ENCODE results near the gene LRBA. TPM values are rescaled to one million over a fixed set of nuclear protein-coding genes. Genes with fewer than 3 reads are reported as not detected.

The LRBA gene
- total and polyA plus RNA-seq, 2 donors (not counting 1 experiment from before 2014, with no cell fraction given) = 16.4 to 36.7 TPM

GRCh38 chr4:150355858-150356455 lies 659.1 kb downstream of the LRBA start:
- Histone ChIP-seq H3K4me1 (ENCODE audit: control insufficient read depth, extremely low read depth, insufficient read depth, low read length) (no peaks in the 10 kb centered on the region), H4K20me1 (ENCODE audit: control insufficient read depth, extremely low read depth, insufficient read depth, low read length) (no peaks in the 10 kb centered on the region), H3K9ac (ENCODE audit: insufficient read depth, low read length) (no peak overlapping the region), H3K36me3 (ENCODE audit: control insufficient read depth, insufficient read depth, low read length) (no peaks in the 10 kb centered on the region), H3K27ac (ENCODE audit: insufficient read depth, low read length) (no peak overlapping the region), H3K79me2 (ENCODE audit: control insufficient read depth, insufficient read depth, low read length) (no peaks in the 10 kb centered on the region), H3K9me3 (ENCODE audit: control insufficient read depth, insufficient read depth, low read depth, low read length) (no peaks in the 10 kb centered on the region), H2AFZ (ENCODE audit: low read length) (no peak overlapping the region), H3K4me2 (ENCODE audit: extremely low read depth, insufficient read depth, low read length) (no peak overlapping the region), H3K27me3 (ENCODE audit: control insufficient read depth, insufficient read depth, low read length) (no peaks in the 10 kb centered on the region), H3K4me3 (replicated peaks in 1 of 4; ENCODE audit: control extremely low read depth in 1 of 4, insufficient read depth in 1 of 4, low read depth in 3 of 4, low read length in 4 of 4) (no peak overlapping the region)
- no peak for DNase-seq (ENCODE audit: low read depth in 2 of 2)
- TF ChIP-seq CTCF (conservative IDR thresholded peaks at IDR 0.05 in 1 of 2, IDR thresholded peaks at IDR 0.05 in 1 of 2; ENCODE audit: low read depth in 1 of 2, low read length in 2 of 2) = no peak
- no peak for TF ChIP-seq EZH2 (IDR thresholded peaks at IDR 0.05; ENCODE audit: low read length, missing control alignments)

- no peak for TF ChIP-seq EZH2 (IDR thresholded peaks at IDR 0.05; ENCODE audit: low read length, missing control alignments)
- TF ChIP-seq CTCF (conservative IDR thresholded peaks at IDR 0.05 in 1 of 2, IDR thresholded peaks at IDR 0.05 in 1 of 2; ENCODE audit: low read depth in 1 of 2, low read length in 2 of 2) = no peak
- Histone ChIP-seq H3K27me3 (ENCODE audit: control insufficient read depth, insufficient read depth, low read length) (no peaks in the 10 kb centered on the region), H3K36me3 (ENCODE audit: control insufficient read depth, insufficient read depth, low read length) (no peaks in the 10 kb centered on the region), H3K9ac (ENCODE audit: insufficient read depth, low read length) (no peak overlapping the region), H3K4me2 (ENCODE audit: extremely low read depth, insufficient read depth, low read length) (no peak overlapping the region), H4K20me1 (ENCODE audit: control insufficient read depth, extremely low read depth, insufficient read depth, low read length) (no peaks in the 10 kb centered on the region), H3K79me2 (ENCODE audit: control insufficient read depth, insufficient read depth, low read length) (no peaks in the 10 kb centered on the region), H3K27ac (ENCODE audit: insufficient read depth, low read length) (no peak overlapping the region), H3K4me1 (ENCODE audit: control insufficient read depth, extremely low read depth, insufficient read depth, low read length) (no peaks in the 10 kb centered on the region), H2AFZ (ENCODE audit: low read length) (no peak overlapping the region), H3K4me3 (replicated peaks in 1 of 4; ENCODE audit: control extremely low read depth in 1 of 4, insufficient read depth in 1 of 4, low read depth in 3 of 4, low read length in 4 of 4) (no peak overlapping the region), H3K9me3 (ENCODE audit: control insufficient read depth, insufficient read depth, low read depth, low read length) (no peaks in the 10 kb centered on the region)
- no peak for DNase-seq (ENCODE audit: low read depth in 2 of 2)
Observed at GRCh38 chr4:150355418-150355817, 659.7 kb downstream of the LRBA start.

- Histone ChIP-seq H3K36me3 (ENCODE audit: control insufficient read depth, insufficient read depth, low read length) (no peaks in the 10 kb centered on the region), H3K79me2 (ENCODE audit: control insufficient read depth, insufficient read depth, low read length) (no peaks in the 10 kb centered on the region), H3K27ac (ENCODE audit: insufficient read depth, low read length) (no peak overlapping the region), H3K4me2 (ENCODE audit: extremely low read depth, insufficient read depth, low read length) (no peak overlapping the region), H3K9me3 (ENCODE audit: control insufficient read depth, insufficient read depth, low read depth, low read length) (no peaks in the 10 kb centered on the region), H3K4me3 (replicated peaks in 1 of 4; ENCODE audit: control extremely low read depth in 1 of 4, insufficient read depth in 1 of 4, low read depth in 3 of 4, low read length in 4 of 4) (no peak overlapping the region), H3K27me3 (ENCODE audit: control insufficient read depth, insufficient read depth, low read length) (no peaks in the 10 kb centered on the region), H2AFZ (ENCODE audit: low read length) (no peak overlapping the region), H3K9ac (ENCODE audit: insufficient read depth, low read length) (no peak overlapping the region), H4K20me1 (ENCODE audit: control insufficient read depth, extremely low read depth, insufficient read depth, low read length) (no peaks in the 10 kb centered on the region), H3K4me1 (ENCODE audit: control insufficient read depth, extremely low read depth, insufficient read depth, low read length) (no peaks in the 10 kb centered on the region)
- TF ChIP-seq CTCF (conservative IDR thresholded peaks at IDR 0.05 in 1 of 2, IDR thresholded peaks at IDR 0.05 in 1 of 2; ENCODE audit: low read depth in 1 of 2, low read length in 2 of 2) (no peak), EZH2 (IDR thresholded peaks at IDR 0.05; ENCODE audit: low read length, missing control alignments) (no peak)
- DNase-seq (ENCODE audit: low read depth in 2 of 2) = no peak
Observed at GRCh38 chr4:150354214-150354796, 660.8 kb downstream of the LRBA start.

Measured in fibroblast of lung (primary cell).